Activated gamma-delta T cell treated with anti-CD3 and anti-CD28 coated beads, Interleukin-2, amount 50 U/mL, for 16 hours (primary cell): Measurements from ENCODE around the gene HOXA9.

Experiments
- DNase-seq: peaks from one replicate; pipeline ENCODE4 v3.0.0-alpha.2; 2020; ENCODE audit warnings: low read depth

HOXA9 gene

DNA sequence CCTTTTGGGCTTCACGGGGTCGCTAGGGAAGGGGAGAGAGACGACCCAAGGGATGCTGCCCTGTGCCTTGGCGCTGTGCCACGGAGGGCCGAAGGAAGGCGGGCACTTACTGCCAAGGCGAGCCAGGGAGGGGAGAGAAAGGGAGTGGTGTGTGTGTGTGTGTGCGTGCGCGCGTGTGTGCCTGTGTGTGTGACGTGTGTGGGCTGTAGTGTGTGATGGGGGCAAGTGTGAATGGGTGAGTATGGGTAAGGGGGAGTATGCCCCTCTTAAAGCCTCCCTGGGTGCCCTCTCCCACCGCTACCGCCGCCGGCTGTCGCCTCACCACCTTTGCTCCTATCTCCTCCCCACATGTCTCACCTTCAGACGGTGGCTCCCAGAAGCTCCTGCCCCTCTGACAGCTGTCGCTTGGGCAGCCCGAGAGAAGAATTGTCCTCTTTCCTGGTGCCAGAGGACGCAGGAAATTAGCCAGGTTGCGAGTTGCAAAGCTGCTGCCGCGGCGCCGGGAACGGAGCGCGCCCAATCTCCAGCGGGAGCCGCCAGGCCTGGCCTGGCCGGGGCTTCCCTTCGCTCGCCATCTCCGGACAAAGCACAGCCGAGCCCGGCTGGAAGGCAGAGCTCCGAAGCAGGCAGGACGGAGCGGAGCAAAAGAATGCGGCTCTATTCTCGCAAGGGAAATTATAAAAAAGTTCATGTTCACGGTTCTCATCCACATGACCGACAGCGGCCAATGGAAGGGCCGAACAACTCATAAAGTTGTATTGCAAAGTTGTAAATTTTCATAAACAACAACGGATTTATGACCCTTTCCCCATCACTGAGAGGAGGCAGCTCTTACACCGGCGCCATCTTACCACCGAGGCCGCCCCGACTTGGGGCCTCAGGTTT, 13.2 kb downstream of the HOXA9 start, which contains the start of gene HOXA3:
HOXA3 (minus strand) TSS at position 653 of the 885 bp plus-strand sequence. CDS start 41,943 bp downstream, outside the sequence.
- no peak for DNase-seq

DNA sequence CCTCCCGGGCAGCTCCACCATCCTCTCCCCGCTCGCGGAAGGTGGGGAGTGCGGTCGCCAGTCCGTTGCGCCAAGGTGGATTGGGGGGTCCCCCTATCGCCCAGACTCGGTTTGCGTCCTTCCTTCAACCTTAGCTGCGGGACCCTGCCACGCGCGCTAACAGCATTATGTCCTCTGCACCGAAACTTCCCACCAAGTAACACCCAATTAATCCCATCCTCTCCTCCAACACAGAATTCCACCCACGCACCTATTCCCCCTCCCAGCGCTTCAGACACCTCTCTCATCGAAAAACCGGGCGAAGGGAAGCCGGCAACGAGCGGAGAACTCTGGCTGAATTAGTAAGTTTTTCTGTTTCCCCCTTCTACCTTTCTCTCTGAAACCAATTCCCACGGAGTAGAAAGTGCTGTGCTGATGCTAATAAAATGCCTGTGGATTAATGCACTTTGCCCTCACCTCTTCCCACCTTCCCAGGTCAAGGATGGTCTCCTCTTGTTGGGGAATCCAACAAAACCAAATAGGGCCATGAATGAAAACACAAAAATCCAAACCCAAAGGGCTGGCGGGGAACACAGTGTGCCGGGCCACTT, 13.9 kb downstream of the HOXA9 start:
- no peak for DNase-seq

DNA sequence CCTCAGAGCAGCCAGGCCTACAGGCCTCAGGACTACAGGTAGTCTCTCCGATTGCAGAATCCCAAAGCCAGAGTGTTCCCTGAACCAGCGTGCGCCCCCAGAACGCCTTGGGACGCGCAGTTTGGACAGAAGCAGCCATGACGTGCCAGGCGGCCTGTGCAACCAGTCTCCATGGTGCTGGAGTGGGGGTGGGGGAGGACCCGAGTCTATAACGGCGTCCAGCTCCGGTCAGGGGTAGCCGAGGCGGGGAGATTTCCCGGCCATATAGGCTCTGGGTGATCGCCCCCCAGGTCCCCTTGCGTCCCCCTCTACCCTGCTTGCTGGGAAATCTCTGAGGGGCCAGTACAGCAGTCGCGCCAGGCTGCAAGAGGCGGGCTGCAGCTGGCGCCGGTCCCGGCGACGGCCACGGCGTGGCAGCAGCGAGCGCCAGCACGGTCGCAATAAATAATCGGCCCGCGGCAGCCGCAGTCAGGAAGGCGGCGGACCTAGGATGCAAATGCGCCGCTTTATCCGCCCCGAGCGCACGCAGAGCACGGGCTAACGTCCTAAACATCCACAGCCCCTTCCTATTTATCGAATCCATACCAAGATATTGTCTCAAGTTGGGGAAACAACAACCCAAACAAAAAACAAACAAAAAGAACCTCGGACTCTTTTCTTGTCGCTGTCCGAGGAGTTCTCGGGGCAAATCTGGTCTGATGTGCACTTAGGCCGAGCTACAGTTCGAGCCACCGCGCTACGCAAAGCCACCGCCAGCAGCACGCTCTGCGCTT, 14.6 kb downstream of the HOXA9 start:
- DNase-seq: no peak

DNA sequence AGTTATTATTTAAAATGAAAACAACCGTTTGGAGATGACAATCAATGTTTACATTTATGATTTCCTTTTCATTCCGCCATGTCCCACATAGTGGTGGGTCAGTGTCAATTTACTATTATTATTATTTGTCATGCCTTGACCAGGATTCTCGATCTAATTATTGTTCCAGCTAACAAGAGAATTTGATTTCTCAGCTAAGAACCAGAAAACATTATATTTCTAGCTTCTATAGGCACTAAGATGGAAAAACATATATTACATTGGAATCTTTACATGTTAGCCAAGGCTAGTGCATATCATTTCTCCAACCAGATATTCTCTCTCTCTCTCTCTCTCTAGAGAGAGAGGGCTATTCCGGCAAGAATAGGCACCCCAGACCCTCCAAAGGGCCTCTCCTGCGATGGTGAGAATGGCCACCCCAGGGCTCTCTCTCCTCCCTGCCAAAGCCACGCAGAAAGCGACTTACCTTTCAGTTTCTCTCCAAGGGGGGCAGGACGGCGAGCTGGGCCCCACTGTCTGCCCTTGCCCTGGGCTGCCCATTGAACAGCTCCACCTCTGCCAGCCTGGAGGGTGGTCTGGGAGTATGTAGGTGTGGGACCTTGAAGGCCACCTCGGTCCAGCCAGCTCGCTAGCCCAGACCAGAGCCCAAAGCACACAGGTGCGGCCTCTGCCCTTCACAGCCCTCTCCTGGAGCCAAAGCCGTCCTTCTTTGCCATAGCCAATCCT, 15.3 kb downstream of the HOXA9 start:
- no peak for DNase-seq

DNA sequence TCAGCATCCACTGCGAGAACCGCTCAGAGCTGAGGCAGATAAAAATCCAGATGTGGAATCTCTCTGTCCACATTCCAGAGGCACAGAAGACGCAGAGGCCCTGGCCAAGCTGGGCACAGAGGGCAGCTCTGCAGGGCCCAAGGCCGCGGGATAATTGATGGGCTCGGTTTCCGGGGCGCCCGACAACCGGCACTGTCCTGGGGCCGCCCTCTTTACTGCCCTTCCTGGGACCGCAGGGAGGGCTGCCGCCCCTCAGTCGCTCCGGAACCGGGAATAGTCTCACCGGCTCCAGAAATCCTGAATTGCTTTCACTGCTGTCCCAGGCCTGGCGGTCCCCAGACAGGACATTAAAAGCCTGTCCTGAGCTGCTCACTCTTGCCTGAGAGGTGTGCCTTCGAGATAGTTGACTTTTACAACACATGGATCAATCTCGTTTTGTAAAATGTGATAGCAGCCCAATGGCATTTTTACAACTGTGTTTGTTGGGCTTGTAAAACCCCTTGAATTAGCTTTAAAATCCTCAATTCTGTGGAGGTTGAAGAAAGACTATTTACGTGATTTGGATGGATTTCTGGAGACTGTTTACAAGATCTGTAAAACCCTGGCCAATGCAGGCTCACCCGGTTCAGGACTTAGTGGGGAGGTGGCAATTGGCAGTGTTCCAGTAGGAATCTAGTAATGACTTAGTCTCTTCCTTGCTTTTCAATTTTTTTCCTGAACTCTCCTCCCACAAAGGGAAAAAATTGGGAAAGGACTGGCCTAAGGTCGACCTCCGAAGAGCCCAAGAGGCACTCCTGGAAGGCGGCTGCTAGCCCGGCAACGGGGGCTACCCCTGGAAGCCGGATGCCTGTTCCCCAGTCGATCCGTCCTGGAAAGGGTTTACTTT, 16.3 kb downstream of the HOXA9 start:
- no peak for DNase-seq

DNA sequence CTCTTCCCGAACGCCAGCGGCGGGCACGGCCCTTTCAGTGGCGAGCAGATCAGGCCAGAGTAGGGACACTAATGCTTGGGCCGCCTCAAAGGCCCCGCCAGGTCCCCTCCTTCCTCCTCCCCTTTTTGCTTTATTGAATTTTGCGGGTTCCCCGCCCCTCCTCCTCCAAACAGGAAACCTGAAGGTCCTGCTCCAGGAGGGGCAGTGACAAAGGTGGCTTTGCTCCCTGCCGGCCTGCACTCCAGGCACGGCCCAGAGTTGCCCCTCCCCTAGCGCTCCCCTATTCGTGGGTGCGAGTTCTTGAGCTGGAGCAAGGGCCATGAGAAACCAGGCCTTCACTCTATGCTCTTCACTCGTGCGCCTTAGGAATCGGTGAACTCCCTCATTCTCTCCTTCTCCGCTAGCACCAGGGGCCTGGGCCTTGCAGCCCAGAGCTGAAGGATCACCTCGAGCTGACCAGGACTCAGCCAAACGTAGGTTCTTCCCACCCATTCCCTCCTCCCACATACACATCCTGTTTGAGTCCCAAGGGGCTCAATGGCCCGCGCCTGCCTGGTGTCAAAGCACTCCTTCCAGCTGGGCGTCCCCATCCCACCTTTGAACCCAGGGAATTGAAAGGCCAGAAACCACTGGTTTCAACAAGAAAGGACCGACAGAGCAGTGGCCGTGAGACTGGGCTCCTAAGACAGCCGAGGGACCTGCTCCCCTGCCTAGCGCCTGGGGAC, 17.1 kb downstream of the HOXA9 start:
- DNase-seq: no peak

DNA sequence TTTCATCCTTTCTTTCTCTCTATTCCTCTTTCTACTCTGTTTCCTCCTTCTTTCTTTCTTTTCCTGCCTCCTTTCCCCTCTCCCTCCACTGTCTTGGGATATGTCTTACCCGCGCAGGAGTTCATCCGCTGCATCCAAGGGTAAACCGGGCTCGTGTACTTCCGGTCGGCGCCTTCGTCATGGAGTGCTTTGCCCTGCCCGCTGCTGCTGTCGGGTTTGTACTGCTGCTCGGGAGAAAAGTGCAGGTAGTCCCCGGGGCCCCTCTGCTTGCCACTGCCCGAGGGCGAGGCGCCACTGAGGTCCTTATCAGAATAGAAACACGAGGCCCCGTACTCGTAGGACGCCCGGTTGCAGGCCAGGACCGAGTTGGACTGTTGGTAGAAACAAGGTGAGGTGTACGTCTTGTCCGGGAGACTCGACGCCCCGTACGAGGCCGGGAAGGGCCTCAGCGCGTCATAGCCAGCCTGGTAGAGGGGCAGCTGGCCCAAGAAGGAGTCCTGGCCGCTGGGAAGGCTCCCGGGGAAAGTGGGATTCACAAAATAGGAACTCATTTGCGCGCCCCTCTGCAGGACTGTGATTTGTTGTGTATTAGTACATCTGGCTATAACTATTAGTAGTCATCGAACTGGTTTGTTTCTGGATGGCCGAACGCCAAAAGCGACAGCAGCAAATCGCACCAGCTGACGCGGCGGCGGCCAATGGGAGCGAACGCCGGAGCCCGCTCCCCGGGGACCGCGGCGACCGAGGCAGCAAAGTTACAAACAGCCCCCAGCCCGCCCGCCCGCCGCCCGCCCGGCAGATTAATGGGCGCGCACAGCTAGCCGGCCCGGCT, 17.9 kb downstream of the HOXA9 start, which contains the start of gene HOXA6:
HOXA6 (minus strand) TSS at position 576 of the 832 bp plus-strand sequence; CDS start at position 551, 25 bp downstream.
- DNase-seq: no peak

DNA sequence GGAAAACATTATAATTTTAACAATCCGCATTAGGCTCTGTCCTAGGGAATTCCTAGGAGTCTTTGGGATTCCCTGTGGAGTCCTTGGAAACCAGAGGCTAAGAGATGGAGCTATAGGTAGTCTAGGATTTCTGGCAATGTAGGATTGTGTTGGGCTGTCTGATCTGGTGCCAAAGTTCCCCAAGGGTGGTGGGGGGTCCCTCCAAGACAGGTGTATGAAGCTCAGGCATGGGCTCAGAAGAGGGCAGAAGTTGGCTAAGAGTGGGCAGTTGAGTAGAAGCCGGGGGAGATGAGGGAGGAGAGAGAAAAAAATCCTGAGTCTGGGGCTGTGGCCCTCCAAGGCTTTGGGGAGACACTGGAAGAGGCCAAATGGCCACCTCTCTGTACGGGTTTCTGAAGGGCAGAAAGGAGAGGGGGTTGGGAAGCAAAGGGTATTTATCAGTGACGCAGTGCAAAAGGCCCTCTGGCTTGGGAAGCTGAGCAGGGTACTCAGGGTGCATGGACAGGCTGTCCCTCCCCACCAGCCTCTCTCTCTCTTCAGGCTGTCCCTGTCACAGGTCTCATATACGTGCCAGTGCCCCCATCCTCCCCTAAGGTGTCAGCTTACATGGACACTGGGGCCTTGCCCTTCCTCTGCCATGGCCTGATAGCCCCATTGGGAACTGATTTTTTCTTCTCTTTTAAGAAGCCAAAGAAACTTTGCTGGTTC, 18.7 kb downstream of the HOXA9 start:
- DNase-seq: no peak

DNA sequence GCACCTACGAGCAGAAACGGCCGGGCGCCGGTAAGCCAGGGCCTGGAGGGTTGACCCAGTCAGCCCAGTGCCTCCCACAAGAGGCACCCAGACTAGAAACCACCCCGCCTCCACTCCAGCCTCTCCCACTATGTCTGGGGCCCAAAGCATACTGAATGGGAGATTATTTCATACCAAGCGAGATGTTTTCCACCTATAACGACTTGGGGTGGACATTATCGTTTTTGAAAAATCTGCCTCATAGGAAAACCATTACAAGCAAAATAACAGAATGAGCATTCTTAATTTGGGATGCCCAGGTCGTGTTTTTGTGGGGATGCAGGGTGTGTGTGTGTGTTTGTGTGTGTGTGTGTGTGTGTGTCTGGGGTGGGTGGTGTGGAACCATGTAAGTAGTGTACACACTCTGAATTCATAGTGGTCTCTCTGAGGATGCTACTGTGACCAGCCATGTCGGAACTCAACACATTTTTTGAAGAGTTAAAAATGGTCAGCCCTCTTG, 19.4 kb downstream of the HOXA9 start:
- no peak for DNase-seq

DNA sequence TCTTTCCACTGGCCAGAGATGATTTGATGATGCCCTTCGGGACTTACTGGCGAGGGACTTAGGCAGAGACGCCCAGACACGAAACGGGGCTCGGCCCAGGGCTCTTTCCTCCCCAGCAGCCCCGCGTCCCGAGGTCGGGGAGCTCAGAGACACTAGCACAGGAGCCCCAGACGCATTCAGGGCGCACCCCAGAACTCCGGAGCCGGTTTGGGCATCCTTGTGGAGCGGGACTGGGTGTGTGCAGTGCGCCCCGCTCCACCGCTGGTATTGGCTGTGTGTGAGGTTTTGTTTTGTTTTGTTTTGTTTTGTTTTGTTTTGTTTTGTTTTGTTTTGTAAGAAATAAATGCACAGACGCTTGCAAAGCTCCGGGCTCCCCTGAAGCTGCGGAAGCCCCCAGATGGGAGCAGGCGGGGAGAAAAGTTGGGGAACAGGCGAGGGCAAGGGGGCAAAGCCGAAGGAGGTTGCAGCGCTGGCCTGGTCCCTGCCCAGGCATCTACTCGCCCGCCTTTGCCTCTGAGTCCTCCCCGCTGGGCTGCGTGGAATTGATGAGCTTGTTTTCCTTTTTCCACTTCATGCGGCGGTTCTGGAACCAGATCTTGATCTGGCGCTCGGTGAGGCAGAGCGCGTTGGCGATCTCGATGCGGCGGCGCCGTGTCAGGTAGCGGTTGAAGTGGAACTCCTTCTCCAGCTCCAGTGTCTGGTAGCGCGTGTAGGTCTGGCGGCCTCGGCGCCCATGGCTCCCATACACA, 20.0 kb downstream of the HOXA9 start:
- no peak for DNase-seq

DNA sequence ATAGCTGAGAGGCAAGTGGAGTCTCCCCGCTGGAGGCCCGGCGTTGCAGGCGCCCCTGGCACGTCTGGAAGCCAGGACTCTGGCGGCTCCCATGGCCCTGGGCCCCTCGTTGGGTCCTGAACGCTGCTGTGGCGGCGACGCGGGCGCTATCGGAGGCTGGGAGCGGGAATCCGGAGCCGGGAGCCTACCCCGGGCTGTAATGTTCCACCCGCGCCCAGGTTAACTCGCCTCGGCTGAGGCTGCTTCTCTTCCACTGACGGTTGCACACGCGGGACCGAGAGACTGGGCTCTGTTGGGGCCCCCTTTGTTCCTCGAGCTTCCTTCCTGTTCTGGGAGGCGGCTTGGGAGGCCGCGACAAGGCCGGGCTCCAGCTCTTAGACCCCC, 20.6 kb downstream of the HOXA9 start:
- DNase-seq: no peak

DNA sequence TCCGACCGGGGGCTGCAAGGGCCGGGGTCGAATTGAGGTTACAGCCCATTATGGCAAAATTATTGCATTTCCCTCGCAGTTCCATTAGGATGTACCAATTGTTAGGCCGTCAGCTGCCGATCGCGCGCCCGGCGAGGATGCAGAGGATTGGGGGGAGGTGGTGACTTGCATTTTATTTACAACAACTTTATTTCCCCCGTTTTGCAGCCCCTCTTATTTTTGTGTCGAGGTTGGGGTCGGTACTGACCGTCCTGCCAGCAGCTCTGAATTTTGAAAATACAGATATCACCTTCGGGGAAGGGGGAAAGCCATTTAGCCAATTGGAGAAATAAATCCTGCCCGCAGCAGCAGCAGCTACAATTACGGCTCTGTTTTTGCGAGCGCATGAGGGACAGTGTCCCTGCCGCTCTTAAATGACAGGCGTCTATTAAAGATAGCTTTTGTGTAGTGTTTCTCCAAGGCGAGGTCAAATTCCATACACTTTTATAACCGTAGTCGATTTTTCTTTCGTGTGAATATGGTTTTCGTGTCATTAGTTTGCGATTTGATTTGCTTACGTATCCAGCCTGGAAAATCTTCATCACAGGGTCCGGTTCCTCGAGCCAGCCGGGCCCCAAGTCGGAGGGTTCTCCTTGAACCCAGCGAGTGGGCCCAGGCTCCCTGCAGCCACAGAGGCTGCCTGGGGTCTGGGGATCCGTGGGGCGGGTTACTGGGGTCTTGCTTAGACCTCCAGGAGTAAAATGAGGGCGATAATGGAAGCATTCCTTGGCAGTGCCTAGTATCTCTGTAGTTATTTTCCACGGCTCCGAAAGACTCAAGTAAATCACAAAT, 21.2 kb downstream of the HOXA9 start:
- DNase-seq: no peak

DNA sequence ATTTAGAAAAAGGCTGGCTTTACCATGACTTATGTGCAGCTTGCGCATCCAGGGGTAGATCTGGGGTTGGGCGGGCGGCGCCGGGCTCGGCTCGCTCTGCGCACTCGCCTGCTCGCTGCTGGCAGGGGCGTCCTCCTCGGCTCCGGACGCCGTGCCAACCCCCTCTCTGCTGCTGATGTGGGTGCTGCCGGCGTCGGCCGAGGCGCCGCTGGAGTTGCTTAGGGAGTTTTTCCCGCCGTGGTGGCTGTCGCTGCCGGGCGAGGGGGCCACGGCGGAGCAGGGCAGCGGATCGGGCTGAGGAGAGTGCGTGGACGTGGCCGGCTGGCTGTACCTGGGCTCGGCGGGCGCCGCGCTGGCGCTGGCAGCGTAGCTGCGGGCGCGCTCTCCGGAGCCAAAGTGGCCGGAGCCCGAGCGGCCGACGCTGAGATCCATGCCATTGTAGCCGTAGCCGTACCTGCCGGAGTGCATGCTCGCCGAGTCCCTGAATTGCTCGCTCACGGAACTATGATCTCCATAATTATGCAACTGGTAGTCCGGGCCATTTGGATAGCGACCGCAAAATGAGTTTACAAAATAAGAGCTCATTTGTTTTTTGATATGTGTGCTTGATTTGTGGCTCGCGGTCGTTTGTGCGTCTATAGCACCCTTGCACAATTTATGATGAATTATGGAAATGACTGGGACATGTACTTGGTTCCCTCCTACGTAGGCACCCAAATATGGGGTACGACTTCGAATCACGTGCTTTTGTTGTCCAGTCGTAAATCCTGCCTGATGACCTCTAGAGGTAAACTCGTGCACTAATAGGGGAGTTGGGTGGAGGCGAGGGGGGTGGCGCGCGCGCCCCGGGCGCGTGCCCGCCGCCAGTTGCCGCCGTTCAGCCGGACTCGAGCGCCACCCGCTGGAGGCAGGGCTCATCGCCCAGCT, 22.1 kb downstream of the HOXA9 start, which contains the start of gene HOXA5:
HOXA5 (minus strand) TSS at position 659 of the 927 bp plus-strand sequence; CDS start at position 585, 74 bp downstream.
- DNase-seq: no peak

DNA sequence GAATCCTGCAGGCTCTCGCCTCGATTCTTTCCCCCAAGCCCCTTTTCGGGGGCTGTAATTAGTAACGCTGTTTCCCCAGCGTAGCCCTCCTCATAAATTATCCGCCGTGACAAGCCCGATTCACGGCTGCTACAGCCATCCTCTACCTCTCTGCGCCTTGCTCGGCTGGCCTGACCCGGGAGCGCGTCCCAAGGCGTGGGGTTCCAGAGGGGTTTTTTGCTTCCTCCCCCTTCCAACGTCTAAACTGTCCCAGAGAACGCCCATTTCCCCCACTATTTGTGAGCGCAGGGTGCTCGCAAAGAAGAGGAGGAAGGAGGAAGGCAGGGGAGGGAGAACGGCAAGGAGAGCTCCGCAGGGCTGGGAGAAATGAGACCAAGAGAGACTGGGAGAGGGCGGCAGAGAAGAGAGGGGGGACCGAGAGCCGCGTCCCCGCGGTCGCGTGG, 22.7 kb downstream of the HOXA9 start:
- no peak for DNase-seq

DNA sequence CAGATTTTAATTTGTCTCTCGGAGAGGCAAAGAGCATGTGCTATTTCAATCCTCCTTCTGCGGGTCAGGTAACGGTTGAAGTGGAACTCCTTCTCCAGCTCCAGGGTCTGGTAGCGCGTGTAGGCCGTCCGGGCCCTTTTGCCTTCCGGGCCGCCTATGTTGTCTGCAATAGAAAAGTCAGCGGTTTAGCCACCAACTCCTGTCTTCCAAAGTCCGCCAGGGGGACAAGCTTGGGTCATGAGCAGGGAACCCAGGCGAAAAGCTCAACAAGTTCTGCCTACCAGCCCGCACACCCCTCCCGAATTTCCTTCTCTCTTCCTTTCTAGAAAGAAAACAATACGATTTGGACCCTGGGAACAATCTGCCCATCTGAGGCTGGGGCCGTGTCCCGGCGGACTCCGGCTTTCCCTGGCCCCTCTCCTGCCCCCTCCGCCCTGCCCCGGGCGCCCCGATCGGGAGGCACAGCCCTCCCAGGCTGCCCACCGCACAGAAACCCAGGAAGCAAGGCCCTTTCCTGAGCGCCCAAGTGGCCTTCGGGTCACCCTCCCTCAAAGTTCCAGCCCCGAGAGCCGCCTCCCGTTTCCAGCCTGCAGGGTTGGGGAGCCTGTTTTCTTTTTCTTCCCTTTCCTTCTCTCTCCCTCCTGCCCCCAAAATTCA, 23.3 kb downstream of the HOXA9 start:
- DNase-seq: no peak
